Osteocyte (in vitro differentiated cells): Measurements from ENCODE around the gene FBN1. TPM values are rescaled to one million over a fixed set of nuclear protein-coding genes. Genes with fewer than 3 reads are reported as not detected.

ENCODE experiments used
- DNase-seq: peaks from one replicate; pipeline ENCODE4 v3.0.0; 2021; ENCODE audit warnings: mixed read lengths; ENCODE audit not compliant: unreplicated experiment; ENCODE audit errors: extremely low spot score
- H3K27ac Mint-ChIP-seq: one replicate; pipeline ENCODE4 v1.8.0; 2021; ENCODE audit warnings: mild to moderate bottlenecking, mixed read lengths; ENCODE audit not compliant: unreplicated experiment
- H3K27me3 Mint-ChIP-seq: one replicate; pipeline ENCODE4 v1.8.0; 2021; ENCODE audit warnings: mixed read lengths; ENCODE audit not compliant: unreplicated experiment
- H3K36me3 Mint-ChIP-seq: one replicate; pipeline ENCODE4 v1.8.0; 2021; ENCODE audit warnings: mixed read lengths; ENCODE audit not compliant: unreplicated experiment
- H3K4me1 Mint-ChIP-seq: one replicate; pipeline ENCODE4 v1.8.0; 2021; ENCODE audit warnings: mixed read lengths; ENCODE audit not compliant: unreplicated experiment
- H3K4me3 Mint-ChIP-seq: one replicate; pipeline ENCODE4 v1.8.0; 2021; ENCODE audit warnings: mild to moderate bottlenecking, moderate library complexity, mixed read lengths; ENCODE audit not compliant: unreplicated experiment
- H3K9me3 Mint-ChIP-seq: one replicate; pipeline ENCODE4 v1.8.0; 2021; ENCODE audit warnings: mixed read lengths; ENCODE audit not compliant: unreplicated experiment
- CTCF ChIP-seq: fragments of 200-600 bp; sonication (generic); IDR thresholded peaks from 2 replicates; pipeline ENCODE4 v1.5.0; 2021; ENCODE audit warnings: antibody characterized with exemption, mild to moderate bottlenecking, moderate library complexity
- total RNA-seq: library from RNA; stranded (reverse); gene quantifications from 2 replicates; pipeline ENCODE4 v1.2.1, GENCODE V29; 2021

Gene FBN1
- total RNA-seq, 1 donor from 2014 or later = 1,012 TPM

GRCh38 chr15:48653216-48653615 lies 7.7 kb upstream of the FBN1 start:
- Mint-ChIP-seq H3K27ac (no peak overlapping the region), H3K4me3 (no peak overlapping the region), H3K4me1 (peaks cover 35% of the 10 kb centered on the region), H3K27me3 (no peaks in the 10 kb centered on the region), H3K9me3 (no peaks in the 10 kb centered on the region), H3K36me3 (peaks cover 2% of the 10 kb centered on the region)
- TF ChIP-seq CTCF = no peak
- no peak for DNase-seq

- Mint-ChIP-seq H3K27ac (peak overlapping the region; percentile 75), H3K27me3 (no peaks in the 10 kb centered on the region)
These were observed 7.1 kb upstream of the FBN1 start for GRCh38 chr15:48652510-48653076.

GRCh38 chr15:48650931-48651330 lies 5.4 kb upstream of the FBN1 start:
- H3K4me1 Mint-ChIP-seq = peaks cover 43% of the 10 kb centered on the region
- H3K27me3 Mint-ChIP-seq = no peaks in the 10 kb centered on the region
- peaks cover 2% of the 10 kb centered on the region for H3K36me3 Mint-ChIP-seq
- no peaks in the 10 kb centered on the region for H3K9me3 Mint-ChIP-seq
- no peak for TF ChIP-seq CTCF
- H3K4me3 Mint-ChIP-seq = no peak overlapping the region
- no peak for DNase-seq
- H3K27ac Mint-ChIP-seq = no peak overlapping the region

More at GRCh38 chr15:48652510-48653076, 7.1 kb upstream of the FBN1 start:
- peaks cover 2% of the 10 kb centered on the region for H3K36me3 Mint-ChIP-seq
- no peak for DNase-seq
- TF ChIP-seq CTCF = no peak
- peaks cover 35% of the 10 kb centered on the region for H3K4me1 Mint-ChIP-seq
- H3K4me3 Mint-ChIP-seq = no peak overlapping the region
- no peaks in the 10 kb centered on the region for H3K9me3 Mint-ChIP-seq

- Mint-ChIP-seq H3K36me3 (peaks cover 13% of the 10 kb centered on the region), H3K27ac (peak overlapping the region; percentile 89), H3K4me1 (peaks cover 37% of the 10 kb centered on the region), H3K9me3 (no peaks in the 10 kb centered on the region), H3K4me3 (no peak overlapping the region), H3K27me3 (no peaks in the 10 kb centered on the region)
- peak; percentile 54 for TF ChIP-seq CTCF
- no peak for DNase-seq
These were observed 2.5 kb upstream of the FBN1 start for GRCh38 chr15:48647962-48648361.

GRCh38 chr15:48646331-48646730 lies 822 bp upstream of the FBN1 start:
- TF ChIP-seq CTCF = no peak
- DNase-seq = no peak
- Mint-ChIP-seq H3K4me3 (peak overlapping the region; percentile 88), H3K27me3 (no peaks in the 10 kb centered on the region), H3K4me1 (peaks cover 34% of the 10 kb centered on the region), H3K27ac (peak overlapping the region; percentile 89), H3K9me3 (no peaks in the 10 kb centered on the region), H3K36me3 (peaks cover 24% of the 10 kb centered on the region)
